Ectodermal cell (in vitro differentiated cells): ENCODE results near the gene LTBP3.
A peak's percentile ranks its signal among the peaks of the same experiment; 100 is the strongest.

Experiments used
- H3K27ac ChIP-seq: 2 replicates; pipeline ENCODE4 v1.7.0; 2013; ENCODE audit warnings: mild to moderate bottlenecking, low read depth, low read length; ENCODE audit not compliant: insufficient read depth, poor library complexity, severe bottlenecking
- H3K27me3 ChIP-seq: 2 replicates; pipeline ENCODE4 v1.7.0; 2013; ENCODE audit warnings: mild to moderate bottlenecking, low read length; ENCODE audit not compliant: insufficient read depth, control insufficient read depth, poor library complexity, severe bottlenecking
- H3K36me3 ChIP-seq: one replicate; pipeline ENCODE4 v1.7.0; 2013; ENCODE audit warnings: low read length; ENCODE audit not compliant: control insufficient read depth, insufficient read depth
- H3K4me1 ChIP-seq: one replicate; pipeline ENCODE4 v1.7.0; 2013; ENCODE audit warnings: low read length; ENCODE audit not compliant: control insufficient read depth, insufficient read depth
- H3K4me3 ChIP-seq: 2 replicates; pipeline ENCODE4 v1.7.0; 2013; ENCODE audit warnings: low read depth, low read length, control low read depth; ENCODE audit not compliant: insufficient read depth
- H3K9me3 ChIP-seq: 2 replicates; pipeline ENCODE4 v1.7.0; 2013; ENCODE audit warnings: mild to moderate bottlenecking, low read length, moderate library complexity; ENCODE audit not compliant: control insufficient read depth
- WGBS, 2 experiments: methylation state at CpG; one replicate each; pipeline ENCODE4 v1.1.7; 2013; ENCODE audit warnings: missing lambda C conversion rate in 2 of 2; 5-methylcytosine and 5-hydroxymethylcytosine counted together

The LTBP3 gene

GRCh38 chr11:65505466-65506289 is 52.5 kb downstream of the LTBP3 start:
- H3K9me3 ChIP-seq: no peaks in the 10 kb centered on the region
- H3K27me3 ChIP-seq: no peaks in the 10 kb centered on the region
- H3K36me3 ChIP-seq: peaks cover 59% of the 10 kb centered on the region
- 84 to 91% methylated on average over 12 of the region's 12 CpGs for WGBS, 2 experiments
- H3K4me1 ChIP-seq: peaks cover 8% of the 10 kb centered on the region
- peak overlapping the region; percentile 88 for H3K4me3 ChIP-seq
- H3K27ac ChIP-seq: peak overlapping the region; percentile 56

DNA sequence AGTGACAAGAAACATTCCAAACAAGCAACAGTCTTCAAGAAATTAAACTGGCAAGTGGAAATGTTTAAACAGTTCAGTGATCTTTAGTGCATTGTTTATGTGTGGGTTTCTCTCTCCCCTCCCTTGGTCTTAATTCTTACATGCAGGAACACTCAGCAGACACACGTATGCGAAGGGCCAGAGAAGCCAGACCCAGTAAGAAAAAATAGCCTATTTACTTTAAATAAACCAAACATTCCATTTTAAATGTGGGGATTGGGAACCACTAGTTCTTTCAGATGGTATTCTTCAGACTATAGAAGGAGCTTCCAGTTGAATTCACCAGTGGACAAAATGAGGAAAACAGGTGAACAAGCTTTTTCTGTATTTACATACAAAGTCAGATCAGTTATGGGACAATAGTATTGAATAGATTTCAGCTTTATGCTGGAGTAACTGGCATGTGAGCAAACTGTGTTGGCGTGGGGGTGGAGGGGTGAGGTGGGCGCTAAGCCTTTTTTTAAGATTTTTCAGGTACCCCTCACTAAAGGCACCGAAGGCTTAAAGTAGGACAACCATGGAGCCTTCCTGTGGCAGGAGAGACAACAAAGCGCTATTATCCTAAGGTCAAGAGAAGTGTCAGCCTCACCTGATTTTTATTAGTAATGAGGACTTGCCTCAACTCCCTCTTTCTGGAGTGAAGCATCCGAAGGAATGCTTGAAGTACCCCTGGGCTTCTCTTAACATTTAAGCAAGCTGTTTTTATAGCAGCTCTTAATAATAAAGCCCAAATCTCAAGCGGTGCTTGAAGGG is 53.3 kb downstream of the LTBP3 start:
- 69 to 78% methylated on average over 6 to 8 of the region's 8 CpGs for whole genome bisulfite sequencing, 2 experiments
- H3K27ac ChIP-seq: no peak overlapping the region

DNA sequence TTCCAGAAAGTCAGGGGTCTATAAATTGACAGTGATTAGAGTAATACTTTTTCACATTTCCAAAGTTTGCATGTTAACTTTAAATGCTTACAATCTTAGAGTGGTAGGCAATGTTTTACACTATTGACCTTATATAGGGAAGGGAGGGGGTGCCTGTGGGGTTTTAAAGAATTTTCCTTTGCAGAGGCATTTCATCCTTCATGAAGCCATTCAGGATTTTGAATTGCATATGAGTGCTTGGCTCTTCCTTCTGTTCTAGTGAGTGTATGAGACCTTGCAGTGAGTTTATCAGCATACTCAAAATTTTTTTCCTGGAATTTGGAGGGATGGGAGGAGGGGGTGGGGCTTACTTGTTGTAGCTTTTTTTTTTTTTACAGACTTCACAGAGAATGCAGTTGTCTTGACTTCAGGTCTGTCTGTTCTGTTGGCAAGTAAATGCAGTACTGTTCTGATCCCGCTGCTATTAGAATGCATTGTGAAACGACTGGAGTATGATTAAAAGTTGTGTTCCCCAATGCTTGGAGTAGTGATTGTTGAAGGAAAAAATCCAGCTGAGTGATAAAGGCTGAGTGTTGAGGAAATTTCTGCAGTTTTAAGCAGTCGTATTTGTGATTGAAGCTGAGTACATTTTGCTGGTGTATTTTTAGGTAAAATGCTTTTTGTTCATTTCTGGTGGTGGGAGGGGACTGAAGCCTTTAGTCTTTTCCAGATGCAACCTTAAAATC is 54.0 kb downstream of the LTBP3 start:
- H3K27ac ChIP-seq: no peak overlapping the region
- WGBS, 2 experiments: 46 to 52% methylated on average over 3 of the region's 3 CpGs

More for the DNA sequence above, 53.3 kb downstream of the LTBP3 start:
- Histone ChIP-seq H3K27me3 (no peaks in the 10 kb centered on the region), H3K4me1 (peaks cover 8% of the 10 kb centered on the region), H3K9me3 (no peaks in the 10 kb centered on the region), H3K36me3 (peaks cover 63% of the 10 kb centered on the region), H3K4me3 (peak overlapping the region; percentile 88)

GRCh38 chr11:65503368-65503948 is 54.7 kb downstream of the LTBP3 start:
- H3K4me3 ChIP-seq: peak overlapping the region; percentile 88
- peak overlapping the region; percentile 4 for H3K27ac ChIP-seq
- no peaks in the 10 kb centered on the region for H3K27me3 ChIP-seq
- no peaks in the 10 kb centered on the region for H3K9me3 ChIP-seq
- 58 to 64% methylated on average over 1 to 3 of the region's 3 CpGs for WGBS, 2 experiments
- peaks cover 8% of the 10 kb centered on the region for H3K4me1 ChIP-seq
- H3K36me3 ChIP-seq: peaks cover 63% of the 10 kb centered on the region

More for the DNA sequence above, 54.0 kb downstream of the LTBP3 start:
- Histone ChIP-seq H3K4me1 (peaks cover 8% of the 10 kb centered on the region), H3K9me3 (no peaks in the 10 kb centered on the region), H3K36me3 (peaks cover 63% of the 10 kb centered on the region), H3K27me3 (no peaks in the 10 kb centered on the region), H3K4me3 (peak overlapping the region; percentile 88)

DNA sequence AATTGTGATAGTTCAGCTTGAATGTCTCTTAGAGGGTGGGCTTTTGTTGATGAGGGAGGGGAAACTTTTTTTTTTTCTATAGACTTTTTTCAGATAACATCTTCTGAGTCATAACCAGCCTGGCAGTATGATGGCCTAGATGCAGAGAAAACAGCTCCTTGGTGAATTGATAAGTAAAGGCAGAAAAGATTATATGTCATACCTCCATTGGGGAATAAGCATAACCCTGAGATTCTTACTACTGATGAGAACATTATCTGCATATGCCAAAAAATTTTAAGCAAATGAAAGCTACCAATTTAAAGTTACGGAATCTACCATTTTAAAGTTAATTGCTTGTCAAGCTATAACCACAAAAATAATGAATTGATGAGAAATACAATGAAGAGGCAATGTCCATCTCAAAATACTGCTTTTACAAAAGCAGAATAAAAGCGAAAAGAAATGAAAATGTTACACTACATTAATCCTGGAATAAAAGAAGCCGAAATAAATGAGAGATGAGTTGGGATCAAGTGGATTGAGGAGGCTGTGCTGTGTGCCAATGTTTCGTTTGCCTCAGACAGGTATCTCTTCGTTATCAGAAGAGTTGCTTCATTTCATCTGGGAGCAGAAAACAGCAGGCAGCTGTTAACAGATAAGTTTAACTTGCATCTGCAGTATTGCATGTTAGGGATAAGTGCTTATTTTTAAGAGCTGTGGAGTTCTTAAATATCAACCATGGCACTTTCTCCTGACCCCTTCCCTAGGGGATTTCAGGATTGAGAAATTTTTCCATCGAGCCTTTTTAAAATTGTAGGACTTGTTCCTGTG is 55.4 kb downstream of the LTBP3 start:
- peaks cover 8% of the 10 kb centered on the region for H3K4me1 ChIP-seq
- 3 to 16% methylated on average over 4 to 5 of the region's 6 CpGs for WGBS, 2 experiments
- H3K9me3 ChIP-seq: no peaks in the 10 kb centered on the region
- H3K36me3 ChIP-seq: peaks cover 63% of the 10 kb centered on the region
- H3K27ac ChIP-seq: peak overlapping the region; percentile 4
- H3K4me3 ChIP-seq: peak overlapping the region; percentile 88
- H3K27me3 ChIP-seq: no peaks in the 10 kb centered on the region

- H3K4me3 ChIP-seq: peak overlapping the region; percentile 88
- no peak overlapping the region for H3K27ac ChIP-seq
- peaks cover 8% of the 10 kb centered on the region for H3K4me1 ChIP-seq
- no peaks in the 10 kb centered on the region for H3K27me3 ChIP-seq
- H3K9me3 ChIP-seq: no peaks in the 10 kb centered on the region
- H3K36me3 ChIP-seq: peaks cover 63% of the 10 kb centered on the region
Measured at GRCh38 chr11:65502274-65502554, 55.9 kb downstream of the LTBP3 start.

GRCh38 chr11:65501472-65502273 is 56.5 kb downstream of the LTBP3 start:
- Histone ChIP-seq H3K4me1 (peaks cover 10% of the 10 kb centered on the region), H3K4me3 (peak overlapping the region; percentile 88), H3K27me3 (no peaks in the 10 kb centered on the region), H3K27ac (no peak overlapping the region), H3K36me3 (peaks cover 62% of the 10 kb centered on the region), H3K9me3 (no peaks in the 10 kb centered on the region)
- WGBS, 2 experiments: 0% methylated on average over 3 of the region's 3 CpGs

- H3K36me3 ChIP-seq: peaks cover 57% of the 10 kb centered on the region
- peak overlapping the region; percentile 88 for H3K4me3 ChIP-seq
- WGBS, 2 experiments: 0% methylated on average over 1 to 2 of the region's 2 CpGs
- no peaks in the 10 kb centered on the region for H3K9me3 ChIP-seq
- H3K4me1 ChIP-seq: peaks cover 10% of the 10 kb centered on the region
- H3K27me3 ChIP-seq: no peaks in the 10 kb centered on the region
- H3K27ac ChIP-seq: peak overlapping the region; percentile 98
Measured at GRCh38 chr11:65501186-65501471, 57.0 kb downstream of the LTBP3 start.
